Measurements from ENCODE around the gene CEL.

GRCh38 chr9:133050781-133051180 lies 11.0 kb upstream of the CEL start:
- TF ChIP-seq CTCF (IDR thresholded peaks at IDR 0.05; ENCODE audit: insufficient read depth, low read length) (no peak), POLR2AphosphoS5 (IDR thresholded peaks at IDR 0.05; ENCODE audit: low read depth) (no peak)

Data from HL-60 (cell line).